IPS-18a (cell line): Measurements from ENCODE around the gene FHDC1.

Experiments used
- H3K27ac ChIP-seq: one replicate; pipeline ENCODE4 v1.5.1; 2013; ENCODE audit warnings: low read length
- H3K27me3 ChIP-seq: one replicate; pipeline ENCODE4 v1.6.1; 2013; ENCODE audit warnings: mild to moderate bottlenecking, low read length; ENCODE audit not compliant: control insufficient read depth, insufficient read depth
- H3K36me3 ChIP-seq: one replicate; pipeline ENCODE4 v1.6.1; 2013; ENCODE audit warnings: low read depth, low read length; ENCODE audit not compliant: control insufficient read depth
- H3K4me1 ChIP-seq: one replicate; pipeline ENCODE4 v1.6.1; 2013; ENCODE audit warnings: low read depth, low read length; ENCODE audit not compliant: control insufficient read depth
- H3K4me3 ChIP-seq: one replicate; pipeline ENCODE4 v1.5.1; 2013; ENCODE audit warnings: low read length
- H3K9ac ChIP-seq: one replicate; pipeline ENCODE4 v1.6.1; 2013; ENCODE audit warnings: mild to moderate bottlenecking, low read length, moderate library complexity
- H3K9me3 ChIP-seq: one replicate; pipeline ENCODE4 v1.6.1; 2013; ENCODE audit warnings: low read depth, low read length; ENCODE audit not compliant: control insufficient read depth

Gene FHDC1

GRCh38 chr4:153018031-153018430 lies 81.9 kb downstream of the FHDC1 start:
- peaks cover 3% of the 10 kb centered on the region for H3K4me1 ChIP-seq
- no peak overlapping the region for H3K9ac ChIP-seq
- H3K36me3 ChIP-seq = no peaks in the 10 kb centered on the region
- H3K4me3 ChIP-seq = no peak overlapping the region
- no peaks in the 10 kb centered on the region for H3K27me3 ChIP-seq
- H3K9me3 ChIP-seq = no peaks in the 10 kb centered on the region
- H3K27ac ChIP-seq = no peak overlapping the region

- Histone ChIP-seq H3K4me1 (peaks cover 3% of the 10 kb centered on the region), H3K4me3 (no peak overlapping the region), H3K9ac (no peak overlapping the region), H3K36me3 (no peaks in the 10 kb centered on the region), H3K27me3 (no peaks in the 10 kb centered on the region), H3K27ac (no peak overlapping the region), H3K9me3 (no peaks in the 10 kb centered on the region)
Observed at GRCh38 chr4:153018684-153019083, 82.6 kb downstream of the FHDC1 start.

GRCh38 chr4:153019906-153020305 lies 83.8 kb downstream of the FHDC1 start:
- Histone ChIP-seq H3K4me3 (no peak overlapping the region), H3K27me3 (no peaks in the 10 kb centered on the region), H3K36me3 (no peaks in the 10 kb centered on the region), H3K4me1 (peaks cover 3% of the 10 kb centered on the region), H3K9ac (no peak overlapping the region), H3K9me3 (no peaks in the 10 kb centered on the region), H3K27ac (no peak overlapping the region)

GRCh38 chr4:153020457-153020856 lies 84.3 kb downstream of the FHDC1 start:
- Histone ChIP-seq H3K27ac (no peak overlapping the region), H3K36me3 (no peaks in the 10 kb centered on the region), H3K4me3 (no peak overlapping the region), H3K9me3 (no peaks in the 10 kb centered on the region), H3K9ac (no peak overlapping the region), H3K27me3 (no peaks in the 10 kb centered on the region), H3K4me1 (peaks cover 3% of the 10 kb centered on the region)

- no peaks in the 10 kb centered on the region for H3K36me3 ChIP-seq
- H3K4me3 ChIP-seq = no peak overlapping the region
- no peaks in the 10 kb centered on the region for H3K27me3 ChIP-seq
- H3K4me1 ChIP-seq = peaks cover 3% of the 10 kb centered on the region
- no peak overlapping the region for H3K9ac ChIP-seq
- H3K27ac ChIP-seq = no peak overlapping the region
- no peaks in the 10 kb centered on the region for H3K9me3 ChIP-seq
Observed at GRCh38 chr4:153021276-153021675, 85.2 kb downstream of the FHDC1 start.

GRCh38 chr4:153022241-153022715 lies 86.2 kb downstream of the FHDC1 start:
- Histone ChIP-seq H3K9ac (no peak overlapping the region), H3K27ac (no peak overlapping the region), H3K4me1 (no peaks in the 10 kb centered on the region), H3K36me3 (no peaks in the 10 kb centered on the region), H3K9me3 (no peaks in the 10 kb centered on the region), H3K27me3 (no peaks in the 10 kb centered on the region), H3K4me3 (no peak overlapping the region)

- H3K27me3 ChIP-seq = no peaks in the 10 kb centered on the region
- H3K9ac ChIP-seq = no peak overlapping the region
- no peaks in the 10 kb centered on the region for H3K4me1 ChIP-seq
- no peak overlapping the region for H3K4me3 ChIP-seq
- no peak overlapping the region for H3K27ac ChIP-seq
- no peaks in the 10 kb centered on the region for H3K36me3 ChIP-seq
- H3K9me3 ChIP-seq = no peaks in the 10 kb centered on the region
Observed at GRCh38 chr4:153023139-153023538, 87.0 kb downstream of the FHDC1 start.

GRCh38 chr4:153023692-153024394 lies 87.7 kb downstream of the FHDC1 start:
- no peak overlapping the region for H3K27ac ChIP-seq
- H3K9ac ChIP-seq = no peak overlapping the region
- H3K4me3 ChIP-seq = no peak overlapping the region
- H3K4me1 ChIP-seq = no peaks in the 10 kb centered on the region
- no peaks in the 10 kb centered on the region for H3K27me3 ChIP-seq
- no peaks in the 10 kb centered on the region for H3K36me3 ChIP-seq
- peaks cover under 1% of the 10 kb centered on the region for H3K9me3 ChIP-seq

GRCh38 chr4:153024466-153024865 lies 88.3 kb downstream of the FHDC1 start:
- H3K9me3 ChIP-seq = peaks cover 4% of the 10 kb centered on the region
- H3K27me3 ChIP-seq = no peaks in the 10 kb centered on the region
- H3K4me3 ChIP-seq = no peak overlapping the region
- H3K36me3 ChIP-seq = no peaks in the 10 kb centered on the region
- H3K27ac ChIP-seq = no peak overlapping the region
- no peak overlapping the region for H3K9ac ChIP-seq
- H3K4me1 ChIP-seq = no peaks in the 10 kb centered on the region

GRCh38 chr4:153025406-153025805 lies 89.3 kb downstream of the FHDC1 start:
- peaks cover 4% of the 10 kb centered on the region for H3K9me3 ChIP-seq
- no peak overlapping the region for H3K4me3 ChIP-seq
- H3K36me3 ChIP-seq = no peaks in the 10 kb centered on the region
- H3K4me1 ChIP-seq = no peaks in the 10 kb centered on the region
- no peaks in the 10 kb centered on the region for H3K27me3 ChIP-seq
- H3K9ac ChIP-seq = no peak overlapping the region
- H3K27ac ChIP-seq = no peak overlapping the region

GRCh38 chr4:153026591-153027346 lies 90.6 kb downstream of the FHDC1 start:
- Histone ChIP-seq H3K36me3 (no peaks in the 10 kb centered on the region), H3K4me3 (no peak overlapping the region), H3K4me1 (no peaks in the 10 kb centered on the region), H3K9ac (no peak overlapping the region), H3K27me3 (no peaks in the 10 kb centered on the region), H3K27ac (no peak overlapping the region), H3K9me3 (peaks cover 4% of the 10 kb centered on the region)

- H3K9me3 ChIP-seq = peaks cover 4% of the 10 kb centered on the region
- no peak overlapping the region for H3K9ac ChIP-seq
- H3K36me3 ChIP-seq = no peaks in the 10 kb centered on the region
- no peak overlapping the region for H3K4me3 ChIP-seq
- H3K27me3 ChIP-seq = no peaks in the 10 kb centered on the region
- H3K4me1 ChIP-seq = no peaks in the 10 kb centered on the region
- H3K27ac ChIP-seq = no peak overlapping the region
Observed at GRCh38 chr4:153027866-153028265, 91.7 kb downstream of the FHDC1 start.
